OCI-LY7 (cell line): Measurements from ENCODE around the gene PIM3. TPM values are rescaled to one million over a fixed set of nuclear protein-coding genes. Genes with fewer than 3 reads are reported as not detected.

Experiments used
- BruUV-seq: library from RNA; stranded (reverse); fragments of 400-500 nt; replicated peaks from 2 replicates; lab custom pipeline; 2021; lab: Mats Ljungman, UMichigan
- CTCF ChIA-PET: fragments of 300-600 bp; sonication (Branson Sonifier 250); formaldehyde crosslinking; loops from one replicate; lab custom pipeline; 2022; ENCODE audit warnings: antibody characterized with exemption; ENCODE audit not compliant: unreplicated experiment; lab: Charles Lee
- POLR2A ChIA-PET: fragments of 300-600 bp; sonication (Branson Sonifier 250); formaldehyde crosslinking; loops from one replicate; lab custom pipeline; 2022; ENCODE audit warnings: antibody characterized with exemption; lab: Charles Lee
- DNase-seq: peaks from one replicate; pipeline ENCODE4 v3.0.0-alpha.2; 2015; ENCODE audit warnings: low spot score
- H2AFZ ChIP-seq: fragments of 200-600 bp; sonication (generic), shearing (Covaris generic); 2 replicates; pipeline ENCODE4 v1.6.1; 2014; ENCODE audit warnings: mild to moderate bottlenecking, antibody characterized with exemption, low read length, moderate library complexity
- H3K27ac ChIP-seq: fragments of 200-600 bp; sonication (generic); 2 replicates; pipeline ENCODE4 v1.5.1; 2014; ENCODE audit warnings: mixed run types, low read depth, mild to moderate bottlenecking, moderate library complexity, low read length, inconsistent platforms; ENCODE audit not compliant: poor library complexity, severe bottlenecking
- H3K36me3 ChIP-seq: fragments of 200-600 bp; sonication (generic); 2 replicates; pipeline ENCODE4 v1.6.1; 2014; ENCODE audit warnings: mild to moderate bottlenecking, antibody characterized with exemption, low read length, moderate library complexity, mixed read lengths; ENCODE audit not compliant: insufficient read depth
- H3K4me1 ChIP-seq: fragments of 200-600 bp; sonication (generic); 2 replicates; pipeline ENCODE4 v1.5.1; 2014; ENCODE audit warnings: mild to moderate bottlenecking, low read length; ENCODE audit not compliant: insufficient read depth, poor library complexity, severe bottlenecking
- H3K4me2 ChIP-seq: fragments of 200-600 bp; sonication (generic); 2 replicates; pipeline ENCODE4 v1.6.1; 2014; ENCODE audit warnings: mild to moderate bottlenecking, low read length
- H3K4me3 ChIP-seq: fragments of 200-600 bp; sonication (generic); 2 replicates; pipeline ENCODE4 v1.5.1; 2014; ENCODE audit warnings: mild to moderate bottlenecking, low read depth, low read length; ENCODE audit not compliant: poor library complexity, severe bottlenecking
- H3K79me2 ChIP-seq: fragments of 200-600 bp; sonication (generic); 2 replicates; pipeline ENCODE4 v1.6.1; 2016; ENCODE audit warnings: low read depth, mild to moderate bottlenecking, low read length, moderate library complexity, mixed read lengths; ENCODE audit not compliant: insufficient read depth
- H3K9me2 ChIP-seq: fragments of 200-600 bp; sonication (generic); 2 replicates; pipeline ENCODE4 v1.6.1; 2016; ENCODE audit warnings: mild to moderate bottlenecking, low read length, mixed read lengths; ENCODE audit not compliant: insufficient read depth
- H3K9me3 ChIP-seq: fragments of 200-600 bp; sonication (generic); 2 replicates; pipeline ENCODE4 v1.6.1; 2014; ENCODE audit warnings: mild to moderate bottlenecking, mixed run types, low read length, mixed read lengths
- H4K20me1 ChIP-seq: fragments of 200-600 bp; sonication (generic); 2 replicates; pipeline ENCODE4 v1.6.1; 2014; ENCODE audit warnings: mild to moderate bottlenecking, antibody characterized with exemption, low read length, moderate library complexity, mixed read lengths; ENCODE audit not compliant: insufficient read depth
- EZH2phosphoT487 ChIP-seq: fragments of 200-600 bp; sonication (generic); IDR thresholded peaks from 2 replicates; pipeline ENCODE4 v1.6.1; 2018; ENCODE audit warnings: low read depth, borderline replicate concordance, mild to moderate bottlenecking, mixed run types, antibody characterized with exemption, low read length, moderate library complexity, mixed read lengths
- intact Hi-C: fragments of 100-400 bp; cut with micrococcal nuclease; formaldehyde crosslinking; loops from one replicate; pipeline ENCODE4 v1.10.0; 2022; ENCODE audit not compliant: unreplicated experiment
- total RNA-seq, 2 experiments: library from RNA; depleted of rRNA in 1 of 2; stranded (reverse); fragments of >200 nt in 1 of 2; shearing (Covaris generic) in 1 of 2; gene quantifications; 2 replicates each; pipeline ENCODE4 v1.2.3, GENCODE V29; 2014 to 2022
- TF ChIP-seq, protein P1 (sequence below): fragments of 200-600 bp; sonication (generic); conservative IDR thresholded peaks from 2 replicates; pipeline ENCODE4 v1.5.1; 2014; ENCODE audit warnings: mild to moderate bottlenecking, antibody characterized with exemption, low read length, moderate library complexity, mixed read lengths

PIM3 gene
- total RNA-seq, 2 experiments from 2014 or later, result 60.5 to 81.7 TPM

- ChIA-PET CTCF (no interaction called here), POLR2A (no interaction called here)
- Histone ChIP-seq H3K79me2 (no peaks in the 10 kb centered on the region), H3K4me1 (peaks cover 1% of the 10 kb centered on the region), H3K9me2 (no peaks in the 10 kb centered on the region), H3K36me3 (no peaks in the 10 kb centered on the region), H4K20me1 (no peaks in the 10 kb centered on the region), H3K4me3 (no peak overlapping the region), H3K4me2 (no peak overlapping the region), H3K27ac (no peak overlapping the region), H3K9me3 (no peaks in the 10 kb centered on the region), H2AFZ (no peak overlapping the region)
- TF ChIP-seq, protein P1, sequence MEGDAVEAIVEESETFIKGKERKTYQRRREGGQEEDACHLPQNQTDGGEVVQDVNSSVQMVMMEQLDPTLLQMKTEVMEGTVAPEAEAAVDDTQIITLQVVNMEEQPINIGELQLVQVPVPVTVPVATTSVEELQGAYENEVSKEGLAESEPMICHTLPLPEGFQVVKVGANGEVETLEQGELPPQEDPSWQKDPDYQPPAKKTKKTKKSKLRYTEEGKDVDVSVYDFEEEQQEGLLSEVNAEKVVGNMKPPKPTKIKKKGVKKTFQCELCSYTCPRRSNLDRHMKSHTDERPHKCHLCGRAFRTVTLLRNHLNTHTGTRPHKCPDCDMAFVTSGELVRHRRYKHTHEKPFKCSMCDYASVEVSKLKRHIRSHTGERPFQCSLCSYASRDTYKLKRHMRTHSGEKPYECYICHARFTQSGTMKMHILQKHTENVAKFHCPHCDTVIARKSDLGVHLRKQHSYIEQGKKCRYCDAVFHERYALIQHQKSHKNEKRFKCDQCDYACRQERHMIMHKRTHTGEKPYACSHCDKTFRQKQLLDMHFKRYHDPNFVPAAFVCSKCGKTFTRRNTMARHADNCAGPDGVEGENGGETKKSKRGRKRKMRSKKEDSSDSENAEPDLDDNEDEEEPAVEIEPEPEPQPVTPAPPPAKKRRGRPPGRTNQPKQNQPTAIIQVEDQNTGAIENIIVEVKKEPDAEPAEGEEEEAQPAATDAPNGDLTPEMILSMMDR, result no peak
- no peak for TF ChIP-seq EZH2phosphoT487
- no peak for DNase-seq
- intact Hi-C loops, result no loop called here
- BruUV-seq, result no TSS peak
These were observed 6.8 kb upstream of the PIM3 start for GRCh38 chr22:49953680-49954344.

- POLR2A ChIA-PET, result no interaction called here
- BruUV-seq, result no TSS peak
These were observed 6.2 kb upstream of the PIM3 start for GRCh38 chr22:49954354-49954753.

More at GRCh38 chr22:49954354-49954753, 6.2 kb upstream of the PIM3 start:
- Histone ChIP-seq H3K27ac (no peak overlapping the region), H3K9me2 (no peaks in the 10 kb centered on the region), H2AFZ (no peak overlapping the region), H3K4me3 (no peak overlapping the region), H4K20me1 (no peaks in the 10 kb centered on the region), H3K9me3 (no peaks in the 10 kb centered on the region), H3K36me3 (no peaks in the 10 kb centered on the region), H3K4me2 (no peak overlapping the region), H3K4me1 (peaks cover 7% of the 10 kb centered on the region), H3K79me2 (no peaks in the 10 kb centered on the region)
- TF ChIP-seq EZH2phosphoT487, result no peak
- TF ChIP-seq, protein P1, result no peak
- CTCF ChIA-PET, result no interaction called here
- intact Hi-C loops, result no loop called here
- no peak for DNase-seq
